Measurements from ENCODE around the gene ACER1.

- TF ChIP-seq, protein P1, sequence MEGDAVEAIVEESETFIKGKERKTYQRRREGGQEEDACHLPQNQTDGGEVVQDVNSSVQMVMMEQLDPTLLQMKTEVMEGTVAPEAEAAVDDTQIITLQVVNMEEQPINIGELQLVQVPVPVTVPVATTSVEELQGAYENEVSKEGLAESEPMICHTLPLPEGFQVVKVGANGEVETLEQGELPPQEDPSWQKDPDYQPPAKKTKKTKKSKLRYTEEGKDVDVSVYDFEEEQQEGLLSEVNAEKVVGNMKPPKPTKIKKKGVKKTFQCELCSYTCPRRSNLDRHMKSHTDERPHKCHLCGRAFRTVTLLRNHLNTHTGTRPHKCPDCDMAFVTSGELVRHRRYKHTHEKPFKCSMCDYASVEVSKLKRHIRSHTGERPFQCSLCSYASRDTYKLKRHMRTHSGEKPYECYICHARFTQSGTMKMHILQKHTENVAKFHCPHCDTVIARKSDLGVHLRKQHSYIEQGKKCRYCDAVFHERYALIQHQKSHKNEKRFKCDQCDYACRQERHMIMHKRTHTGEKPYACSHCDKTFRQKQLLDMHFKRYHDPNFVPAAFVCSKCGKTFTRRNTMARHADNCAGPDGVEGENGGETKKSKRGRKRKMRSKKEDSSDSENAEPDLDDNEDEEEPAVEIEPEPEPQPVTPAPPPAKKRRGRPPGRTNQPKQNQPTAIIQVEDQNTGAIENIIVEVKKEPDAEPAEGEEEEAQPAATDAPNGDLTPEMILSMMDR (IDR thresholded peaks at IDR 0.05), result no peak
- no peak for TF ChIP-seq POLR2A (IDR thresholded peaks at IDR 0.05)
Measured at GRCh38 chr19:6297202-6297601, 36.2 kb downstream of the ACER1 start.
